Lung (tissue), 12 donors: Measurements from ENCODE around the gene LRRC8C. TPM values are rescaled to one million over a fixed set of nuclear protein-coding genes. Genes with fewer than 3 reads are reported as not detected.
A peak's percentile ranks its signal among the peaks of the same experiment; 100 is the strongest.

Source experiments
- ATAC-seq: fragments of 200-7000 bp; cut with Tn5 transposase; one replicate; pipeline ENCODE4 v1.9.1; 2020; ENCODE audit warnings: moderate number of reproducible peaks; ENCODE audit not compliant: insufficient read depth, low FRiP score
- DNase-seq, 3 donors: peaks; one replicate each; pipeline ENCODE4 v3.0.0-alpha.2; 2013 to 2017
- H3K27ac ChIP-seq, 2 donors: one replicate each; pipeline ENCODE4 v1.5.1; 2013; ENCODE audit warnings: mild to moderate bottlenecking in 2 of 2, moderate library complexity in 2 of 2, control low read depth in 1 of 2, inconsistent platforms in 1 of 2, low read depth in 1 of 2, low read length in 1 of 2
- H3K27me3 ChIP-seq, 3 donors: one replicate each; pipeline ENCODE4 v1.5.1; 2013; ENCODE audit warnings: low read length in 2 of 3; ENCODE audit not compliant: control insufficient read depth in 3 of 3, insufficient read depth in 3 of 3
- H3K36me3 ChIP-seq, 4 donors: one replicate each; pipeline ENCODE4 v1.5.1; 2013; ENCODE audit warnings: low read length in 4 of 4, mild to moderate bottlenecking in 1 of 4, moderate library complexity in 1 of 4; ENCODE audit not compliant: control insufficient read depth in 4 of 4, insufficient read depth in 4 of 4
- H3K4me1 ChIP-seq, 5 donors: one replicate each; pipeline ENCODE4 v1.5.1; 2013; ENCODE audit warnings: low read length in 5 of 5, mild to moderate bottlenecking in 2 of 5, moderate library complexity in 1 of 5; ENCODE audit not compliant: control insufficient read depth in 5 of 5, insufficient read depth in 5 of 5
- H3K4me3 ChIP-seq: one replicate; pipeline ENCODE4 v1.5.1; 2013; ENCODE audit warnings: mild to moderate bottlenecking, control low read depth, moderate library complexity
- H3K9ac ChIP-seq, 2 donors: one replicate each; pipeline ENCODE4 v1.5.1; 2013; ENCODE audit warnings: low read length in 2 of 2, control low read depth in 1 of 2; ENCODE audit not compliant: insufficient read depth in 1 of 2
- H3K9me3 ChIP-seq, 4 donors: one replicate each; pipeline ENCODE4 v1.5.1; 2013; ENCODE audit warnings: low read length in 3 of 4, mild to moderate bottlenecking in 1 of 4, moderate library complexity in 1 of 4; ENCODE audit not compliant: control insufficient read depth in 4 of 4, insufficient read depth in 3 of 4
- CTCF ChIP-seq: IDR thresholded peaks from 2 replicates; pipeline ENCODE4 v1.5.1; 2012; ENCODE audit warnings: mild to moderate bottlenecking; ENCODE audit errors: control extremely low read depth, extremely low read depth
- WGBS, 2 donors: extraction: QIAGEN DNeasy Blood & Tissue Kit; methylation state at CpG; one replicate each; pipeline ENCODE4 v1.1.7; 2013; 5-methylcytosine and 5-hydroxymethylcytosine counted together
- polyA plus RNA-seq, 2 donors: library from polyadenylated mRNA; stranded (reverse); fragments of 200-250 nt; gene quantifications; one replicate each; pipeline ENCODE4 v1.2.1, GENCODE V29; 2013
- total RNA-seq, 2 donors: library from RNA; depleted of rRNA in 1 of 2; stranded (reverse); fragments of >200 nt in 1 of 2; gene quantifications; one replicate each; pipeline ENCODE4 v1.2.1, GENCODE V29; 2014 to 2021
- donor health status: control.
- donor health status: control.
- donor health status: Bipolar disorder and iron deficiency.
- donor health status: healthy.
- donor health status: DM: yes; HTN: yes; CAD: no.

The LRRC8C gene
- total and polyA plus RNA-seq, 4 donors, result 3.3 to 11.7 (median 6.9) TPM

GRCh38 chr1:89732643-89733222 is 99.8 kb downstream of the LRRC8C start:
- ATAC-seq (no peak), DNase-seq (no peak)
- 75 to 78% methylated on average over 3 of the region's 3 CpGs for WGBS, 2 donors
- no peaks in the 10 kb centered on the region for H3K9me3 ChIP-seq
- H3K36me3 ChIP-seq, result no peaks in the 10 kb centered on the region
- no peak for TF ChIP-seq CTCF
- H3K9ac ChIP-seq, result no peak overlapping the region
- H3K4me1 ChIP-seq, result peaks cover 0 to 11% (median 6%) of the 10 kb centered on the region in 5 donors
- H3K27me3 ChIP-seq, result no peaks in the 10 kb centered on the region
- H3K4me3 ChIP-seq, result no peak overlapping the region
- H3K27ac ChIP-seq, result no peak overlapping the region

- Histone ChIP-seq H3K9me3 (no peaks in the 10 kb centered on the region), H3K27me3 (no peaks in the 10 kb centered on the region), H3K4me1 (peaks cover 0 to 11% (median 4%) of the 10 kb centered on the region in 5 donors), H3K4me3 (no peak overlapping the region), H3K36me3 (no peaks in the 10 kb centered on the region), H3K9ac (no peak overlapping the region), H3K27ac (no peak overlapping the region)
- DNase-seq (peak in 1 of 3 donors; percentile 17), ATAC-seq (no peak)
- TF ChIP-seq CTCF, result no peak
- 75 to 89% methylated on average over 4 of the region's 4 CpGs for WGBS, 2 donors
These were observed 100.8 kb downstream of the LRRC8C start for GRCh38 chr1:89733748-89734147.

GRCh38 chr1:89734442-89734841 is 101.5 kb downstream of the LRRC8C start:
- H3K27ac ChIP-seq, result no peak overlapping the region

More at GRCh38 chr1:89734442-89734841, 101.5 kb downstream of the LRRC8C start:
- DNase-seq (peak in 1 of 3 donors; percentile 16), ATAC-seq (no peak)
- H3K27me3 ChIP-seq, result no peaks in the 10 kb centered on the region
- H3K9me3 ChIP-seq, result no peaks in the 10 kb centered on the region
- H3K4me1 ChIP-seq, result peaks cover 0 to 11% (median 4%) of the 10 kb centered on the region in 5 donors
- H3K9ac ChIP-seq, result no peak overlapping the region
- WGBS, 2 donors, result 75 to 80% methylated on average over 3 of the region's 3 CpGs
- H3K4me3 ChIP-seq, result no peak overlapping the region
- no peaks in the 10 kb centered on the region for H3K36me3 ChIP-seq
- no peak for TF ChIP-seq CTCF
